Erythroblast (primary cell): ENCODE results near the gene FAM107B.

ENCODE experiments used
- DNase-seq, 2 experiments: peaks; one replicate each; lab custom pipeline; 2025; lab: John Stamatoyannopoulos, UW
- GATA1 ChIP-seq: IDR thresholded peaks from 2 replicates; pipeline ENCODE4 v1.6.1; 2011; ENCODE audit warnings: low read depth, mild to moderate bottlenecking, control low read depth, low read length, moderate library complexity
- POLR2A ChIP-seq: IDR thresholded peaks from 2 replicates; pipeline ENCODE4 v1.6.1; 2011; ENCODE audit warnings: mild to moderate bottlenecking, low read length

FAM107B gene

DNA sequence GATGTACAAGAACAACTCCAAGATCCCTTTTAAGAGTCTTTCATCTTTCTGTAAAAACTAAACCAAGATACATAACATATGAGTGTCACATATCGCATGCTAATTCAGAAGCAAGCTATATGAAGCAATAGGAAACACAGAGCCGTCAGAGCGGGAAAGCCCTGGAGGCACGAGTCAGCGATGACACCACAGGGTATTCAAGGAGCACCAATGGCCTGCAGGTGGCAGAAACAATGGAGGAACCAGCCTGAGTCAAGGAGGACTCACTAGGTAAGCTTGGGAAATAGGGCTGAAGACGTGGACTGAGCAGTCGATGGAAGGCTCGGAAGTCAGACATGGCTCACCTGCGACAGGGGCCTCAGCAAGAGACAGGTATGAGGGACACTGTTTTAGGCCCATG is 214.4 kb downstream of the FAM107B start:
- DNase-seq: peak; percentile 8 to 36

DNA sequence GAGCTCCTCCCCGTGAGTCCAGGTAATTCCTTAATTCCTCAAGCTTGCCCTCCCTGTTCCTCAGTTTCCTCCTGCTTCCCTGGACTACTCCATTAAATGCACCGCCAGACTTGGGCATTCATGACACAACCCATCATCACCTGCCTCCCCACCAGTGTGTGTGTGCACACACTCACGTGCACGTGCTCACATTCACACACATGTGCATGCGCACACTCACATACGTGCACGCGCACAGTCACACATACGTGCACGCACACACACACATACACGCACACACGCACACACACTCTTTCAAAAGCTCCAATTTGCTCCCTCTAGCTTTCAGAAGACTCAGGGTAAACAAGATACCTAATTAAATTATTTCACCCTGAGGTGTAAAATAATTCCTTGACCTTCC is 216.7 kb downstream of the FAM107B start:
- no peak for TF ChIP-seq POLR2A
- TF ChIP-seq GATA1: no peak
- DNase-seq: no peak

More for the DNA sequence above, 214.4 kb downstream of the FAM107B start:
- TF ChIP-seq POLR2A (no peak), GATA1 (no peak)

DNA sequence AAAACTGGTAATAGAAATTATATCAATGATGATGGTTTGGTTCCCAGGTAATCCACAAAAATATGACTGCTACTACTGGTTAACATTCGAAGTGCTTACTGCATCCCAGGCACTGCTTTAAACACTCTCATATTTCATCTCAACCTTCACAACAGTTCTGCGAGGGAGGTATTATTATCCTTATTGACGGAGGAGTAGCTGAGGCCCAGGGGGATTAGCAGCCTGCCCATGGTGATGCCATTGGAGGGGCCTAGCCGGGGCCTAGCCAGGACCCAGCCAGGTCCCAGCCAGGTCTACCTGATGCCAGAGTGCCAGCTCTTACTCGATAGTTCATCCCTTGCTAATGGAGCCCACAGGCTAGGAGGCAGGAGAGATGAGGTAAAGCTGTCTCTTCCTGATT is 217.1 kb downstream of the FAM107B start:
- no peak for DNase-seq
- TF ChIP-seq POLR2A (no peak), GATA1 (no peak)

DNA sequence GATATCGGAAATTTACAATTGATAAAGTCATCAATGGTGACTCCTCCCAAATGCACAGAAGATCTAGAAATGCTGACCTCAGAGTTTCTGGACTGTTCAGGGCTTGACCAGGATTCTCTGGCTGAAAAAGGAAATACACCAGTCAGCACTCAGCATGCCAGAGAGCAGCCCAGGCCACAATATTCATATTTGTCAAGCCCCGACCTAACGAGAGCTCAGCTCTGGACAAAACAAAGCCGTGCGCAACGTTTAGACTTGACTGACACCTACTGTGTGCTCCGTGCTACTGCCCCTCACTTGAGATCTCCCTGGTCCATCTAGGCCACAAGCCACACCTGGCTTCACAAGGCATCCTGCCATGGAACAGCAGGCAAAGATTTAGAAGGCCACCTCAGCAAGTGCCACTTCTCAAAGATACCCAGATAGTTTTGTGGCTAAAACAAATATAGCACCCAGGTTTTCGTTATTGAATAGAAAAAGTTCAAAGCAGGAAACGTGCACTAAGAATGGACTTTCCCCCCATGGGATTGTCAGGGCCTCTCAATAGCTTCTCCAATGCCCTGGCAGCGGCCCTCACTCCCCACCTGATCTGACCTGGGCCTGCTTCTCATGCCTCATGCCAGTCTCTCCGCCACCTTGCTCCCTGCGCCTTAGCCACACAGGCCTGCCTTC is 218.3 kb downstream of the FAM107B start:
- no peak for TF ChIP-seq POLR2A
- TF ChIP-seq GATA1: no peak
- no peak for DNase-seq

DNA sequence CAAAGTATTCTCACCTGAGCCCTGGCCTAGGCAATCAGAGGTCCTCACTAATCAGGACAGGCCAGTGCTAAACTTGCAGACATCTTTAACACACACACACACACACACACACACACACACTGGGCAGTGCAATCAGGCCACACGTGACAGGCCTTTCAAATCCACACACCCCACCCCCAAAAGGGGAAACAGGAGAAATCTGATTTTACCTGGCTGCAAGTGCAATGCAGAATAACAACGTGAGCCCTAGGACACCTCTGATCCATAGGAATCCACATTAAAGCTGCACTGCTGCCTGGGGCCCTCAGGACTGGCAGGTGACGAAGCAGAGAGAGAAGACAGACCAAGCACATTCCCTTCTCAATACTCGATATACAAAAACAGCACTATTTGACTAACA is 218.9 kb downstream of the FAM107B start:
- no peak for DNase-seq
- TF ChIP-seq POLR2A: no peak
- no peak for TF ChIP-seq GATA1

DNA sequence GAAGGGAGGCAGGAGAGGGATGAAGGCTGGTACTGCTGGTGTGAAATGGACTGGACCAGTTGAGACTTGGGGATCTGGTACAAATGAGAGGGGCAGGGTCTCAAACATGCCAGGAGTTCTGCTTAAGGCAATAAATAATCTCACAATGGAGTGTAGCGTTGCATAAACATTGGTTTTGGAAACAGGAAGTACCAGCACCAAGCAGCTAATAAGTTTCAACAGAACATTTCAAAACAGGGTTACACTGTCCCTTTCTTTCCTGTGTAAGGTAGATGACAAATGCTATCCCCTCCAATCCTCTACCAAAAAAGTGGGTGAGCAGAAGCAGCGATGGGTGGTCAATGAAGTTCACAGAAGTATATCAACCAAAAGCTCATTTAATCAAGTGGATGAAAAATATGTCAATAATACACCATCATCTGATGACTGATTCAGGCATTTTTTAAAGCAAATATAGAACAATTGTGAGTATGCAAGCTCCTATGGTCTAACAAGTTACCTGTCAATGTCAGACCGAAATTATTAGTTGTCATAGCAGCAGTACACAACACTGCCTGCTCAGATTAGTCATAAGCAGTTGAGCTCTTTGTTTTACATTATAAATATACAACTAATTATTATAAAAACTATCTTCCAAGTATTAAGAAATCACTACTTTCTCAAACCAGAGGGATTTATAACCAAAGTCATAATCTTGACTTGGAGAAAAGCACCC is 220.0 kb downstream of the FAM107B start:
- DNase-seq: no peak
- TF ChIP-seq POLR2A: no peak
- no peak for TF ChIP-seq GATA1

DNA sequence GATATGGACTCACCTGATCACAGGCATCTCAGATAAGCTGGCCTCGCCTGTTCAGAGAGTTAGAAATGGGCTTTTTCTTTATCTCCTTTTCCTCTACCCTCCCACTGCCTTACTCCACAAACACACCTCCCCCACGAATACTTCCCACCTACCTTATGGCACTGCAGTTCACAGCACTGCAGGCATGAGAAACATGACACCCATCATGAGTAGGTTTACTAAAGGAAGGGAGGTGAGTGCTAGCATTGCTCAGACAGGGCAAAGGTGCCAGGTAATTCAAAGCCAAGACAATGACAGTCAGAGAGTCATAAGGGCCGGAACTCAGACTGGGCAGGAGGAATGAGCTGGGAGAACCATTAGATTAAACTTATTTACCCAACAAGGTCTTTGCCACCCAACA is 220.6 kb downstream of the FAM107B start:
- no peak for TF ChIP-seq POLR2A
- TF ChIP-seq GATA1: no peak
- no peak for DNase-seq

DNA sequence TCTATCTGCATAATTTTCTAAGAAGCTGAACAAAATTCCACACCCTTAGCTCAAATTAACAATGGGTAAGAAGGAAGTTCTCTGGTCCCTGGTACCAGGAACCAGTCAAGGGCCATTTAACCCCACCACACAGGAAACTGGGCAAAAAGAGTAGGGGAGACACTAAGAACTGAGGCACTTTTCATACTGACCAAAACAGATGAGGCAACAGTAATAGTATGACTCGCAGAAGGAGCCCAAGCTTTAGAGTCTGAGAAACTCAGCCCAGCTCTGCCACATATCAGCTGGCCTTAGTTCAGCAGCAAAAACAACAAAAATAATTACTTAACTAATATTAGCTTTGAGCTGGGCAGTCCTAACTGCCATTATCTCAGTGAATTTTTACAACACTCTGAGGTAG is 221.2 kb downstream of the FAM107B start:
- no peak for TF ChIP-seq POLR2A
- no peak for DNase-seq

DNA sequence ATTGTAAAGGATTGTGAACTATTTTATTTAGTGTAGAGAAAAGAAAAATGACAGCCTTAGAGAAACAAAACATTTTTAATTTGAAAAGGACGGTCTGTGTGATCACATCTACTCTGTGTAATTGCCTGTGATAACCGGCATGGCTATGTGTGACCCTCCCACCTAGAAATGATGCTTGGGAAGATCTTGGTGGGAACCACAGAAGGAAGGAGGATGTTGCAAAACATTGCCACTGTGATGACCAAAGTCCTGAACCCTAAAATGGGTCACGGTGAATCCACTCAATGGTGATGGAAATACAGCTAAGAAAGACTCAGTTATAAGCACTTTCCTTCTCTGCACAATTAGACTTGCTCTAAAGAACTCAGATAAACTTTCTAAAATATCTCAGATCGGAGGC is 222.7 kb downstream of the FAM107B start:
- no peak for DNase-seq
- no peak for TF ChIP-seq POLR2A
- TF ChIP-seq GATA1: no peak

DNA sequence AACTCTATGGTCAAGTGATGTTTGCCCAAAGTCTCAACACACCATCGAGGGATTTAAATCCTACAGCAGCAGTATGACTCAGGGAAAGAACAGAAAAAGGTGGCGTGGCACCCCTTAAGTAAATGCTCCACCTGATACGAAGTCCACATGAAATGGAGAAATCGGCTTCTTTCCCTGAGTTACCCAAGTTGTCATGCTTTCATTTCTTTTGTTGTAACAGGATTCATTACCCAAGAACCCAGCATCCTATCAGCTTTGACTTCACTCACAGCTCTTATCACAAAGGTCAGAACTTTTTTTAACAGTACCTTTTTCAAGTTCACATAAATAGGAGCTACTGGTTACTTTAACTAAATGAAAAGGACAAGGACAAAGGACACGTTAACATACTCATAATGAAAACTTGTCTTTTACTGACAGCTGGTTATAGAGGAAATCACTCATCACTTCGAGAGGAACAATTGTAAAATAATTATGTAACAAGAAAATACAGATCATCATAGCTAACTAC is 224.2 kb downstream of the FAM107B start:
- no peak for DNase-seq

DNA sequence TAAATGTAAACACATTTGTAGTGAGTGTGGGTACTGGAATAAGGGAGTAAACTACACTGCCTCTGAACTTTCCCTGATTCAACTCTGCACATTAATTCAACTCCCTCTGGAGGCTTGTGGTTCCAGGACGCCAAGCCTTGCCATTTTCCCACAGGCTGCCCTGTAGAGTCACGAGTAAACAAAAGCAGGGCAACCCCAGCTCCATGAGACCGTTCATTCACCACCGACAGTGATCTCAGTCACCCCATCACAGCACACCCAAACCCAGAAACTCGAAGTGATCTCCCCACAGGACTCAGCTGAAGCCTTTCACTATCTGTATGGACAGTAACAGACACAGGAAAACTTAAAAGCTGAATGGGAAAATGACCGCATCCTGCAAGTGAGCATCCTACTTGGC is 225.2 kb downstream of the FAM107B start:
- TF ChIP-seq POLR2A: no peak
- no peak for TF ChIP-seq GATA1
- no peak for DNase-seq

More for the DNA sequence above, 224.2 kb downstream of the FAM107B start:
- TF ChIP-seq POLR2A (no peak), GATA1 (no peak)

DNA sequence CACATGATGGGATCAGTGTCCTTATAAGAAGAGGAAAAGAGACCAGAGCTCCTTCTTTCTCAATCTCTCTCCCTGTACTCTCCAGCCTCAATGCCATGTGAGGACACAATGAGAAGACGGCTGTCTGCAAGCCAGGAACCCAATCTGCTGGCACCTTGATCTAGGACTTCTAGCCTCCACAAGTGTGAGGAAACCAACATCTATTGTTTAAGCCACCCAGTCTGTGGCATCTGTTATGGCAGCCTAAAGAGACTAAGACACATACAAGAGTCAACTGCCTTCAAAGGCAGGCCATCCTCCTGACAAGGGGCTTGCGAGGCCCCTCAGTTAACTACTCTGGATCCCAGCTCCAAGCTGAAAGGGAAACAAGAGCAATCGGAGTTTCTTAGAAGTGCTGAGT is 225.7 kb downstream of the FAM107B start:
- no peak for TF ChIP-seq POLR2A
- TF ChIP-seq GATA1: no peak
- DNase-seq: no peak

DNA sequence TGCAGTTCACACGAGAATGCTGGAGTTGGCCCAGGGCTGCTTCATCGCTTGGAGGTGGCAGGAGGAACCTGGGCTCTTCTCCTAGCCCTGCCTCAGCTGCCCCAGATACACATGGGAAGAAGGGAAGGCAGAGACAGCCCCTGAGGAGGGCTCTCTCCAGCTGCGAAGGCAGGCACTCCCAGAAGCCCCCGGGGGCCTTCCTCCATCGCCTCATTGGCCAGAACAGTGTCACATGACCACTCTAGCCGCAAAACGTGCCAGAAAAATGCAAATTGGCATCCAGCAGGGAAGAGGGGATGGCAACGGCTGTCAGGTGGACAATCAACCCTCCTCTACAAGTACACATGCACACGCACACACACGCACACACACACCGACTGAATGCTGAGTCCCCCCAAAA is 226.2 kb downstream of the FAM107B start:
- TF ChIP-seq POLR2A: no peak
- no peak for TF ChIP-seq GATA1
- no peak for DNase-seq

DNA sequence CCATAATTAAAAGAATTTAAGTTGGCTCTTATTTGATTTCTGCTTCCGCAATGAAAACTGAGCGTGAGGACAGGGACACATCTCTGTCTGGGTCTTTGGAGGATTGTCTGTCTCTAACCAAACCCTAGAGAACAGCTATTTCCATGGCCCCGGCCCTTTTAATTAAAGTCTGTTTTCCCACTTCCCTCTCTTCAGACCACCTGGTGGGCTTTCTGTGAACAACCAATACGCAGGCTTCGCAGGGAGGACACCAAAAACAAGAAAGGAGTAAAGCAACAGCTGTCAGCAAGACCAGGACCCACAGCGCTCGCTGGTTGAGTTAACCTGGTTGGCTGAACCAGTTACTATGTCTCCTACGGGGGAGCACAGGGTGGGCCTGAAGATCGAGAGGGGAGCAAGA is 226.9 kb downstream of the FAM107B start:
- TF ChIP-seq GATA1 (no peak), POLR2A (no peak)
- no peak for DNase-seq
